ENCODE results near the gene SLC16A1.

GRCh38 chr1:112995890-112996289 lies 39.9 kb upstream of the SLC16A1 start:
- TF ChIP-seq CTCF (conservative IDR thresholded peaks at IDR 0.05; ENCODE audit: low read depth, low read length) (no peak), EZH2 (IDR thresholded peaks at IDR 0.05; ENCODE audit: low read length, unreplicated experiment) (no peak)
